Peyer's patch (tissue), 4 donors: ENCODE measurements around the gene CDC14B.

Experiments used
- POLR2A ChIP-seq, 2 donors: fragments of 450-650 bp; IDR thresholded peaks; one replicate each; pipeline ENCODE4 v1.5.1; 2017; ENCODE audit warnings: antibody characterized with exemption in 2 of 2, mild to moderate bottlenecking in 2 of 2, moderate library complexity in 2 of 2
- TF ChIP-seq, protein P1 (sequence below), 6 experiments: fragments of 450-650 bp in 4 of 6; fragments of 200-600 bp in 2 of 6; sonication (generic) in 1 of 6; IDR thresholded peaks; one replicate each; pipeline ENCODE4 v1.5.1; 2017 to 2019; ENCODE audit warnings: antibody characterized with exemption in 6 of 6, mild to moderate bottlenecking in 3 of 6, moderate library complexity in 1 of 6

DNA sequence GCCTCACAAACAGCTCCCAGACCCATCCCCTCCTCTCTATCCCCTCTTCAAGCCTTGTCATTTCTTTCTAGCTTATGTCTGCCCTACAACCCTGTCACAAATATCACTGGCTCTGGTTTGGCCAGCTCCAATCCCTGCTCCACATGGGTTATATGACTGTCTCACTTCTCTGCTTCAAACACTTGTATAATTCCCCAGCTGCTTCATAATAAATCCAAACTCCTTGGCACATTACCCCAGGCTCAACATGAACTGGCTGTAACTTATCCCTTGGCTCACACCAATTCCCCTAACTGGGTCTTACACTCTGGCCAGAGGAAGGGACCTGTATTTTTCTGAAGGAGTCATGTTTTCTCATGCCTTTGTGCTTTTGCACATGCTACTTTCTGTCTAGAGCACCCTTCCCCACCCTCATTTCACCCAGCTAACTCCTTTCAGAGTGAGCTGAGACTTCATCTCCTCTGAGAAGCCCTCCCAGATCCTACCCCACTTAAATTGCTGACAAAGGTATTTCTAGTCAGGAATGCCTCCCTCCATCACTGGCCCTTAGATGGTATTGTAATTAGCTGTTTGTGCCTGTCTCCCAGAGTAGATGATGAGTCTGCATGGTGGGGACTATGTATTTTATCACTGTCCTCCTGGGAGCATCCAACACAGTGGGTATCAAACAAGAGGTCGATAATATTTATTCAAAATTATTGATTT is 30.1 kb upstream of the CDC14B start:
- TF ChIP-seq, protein P1, sequence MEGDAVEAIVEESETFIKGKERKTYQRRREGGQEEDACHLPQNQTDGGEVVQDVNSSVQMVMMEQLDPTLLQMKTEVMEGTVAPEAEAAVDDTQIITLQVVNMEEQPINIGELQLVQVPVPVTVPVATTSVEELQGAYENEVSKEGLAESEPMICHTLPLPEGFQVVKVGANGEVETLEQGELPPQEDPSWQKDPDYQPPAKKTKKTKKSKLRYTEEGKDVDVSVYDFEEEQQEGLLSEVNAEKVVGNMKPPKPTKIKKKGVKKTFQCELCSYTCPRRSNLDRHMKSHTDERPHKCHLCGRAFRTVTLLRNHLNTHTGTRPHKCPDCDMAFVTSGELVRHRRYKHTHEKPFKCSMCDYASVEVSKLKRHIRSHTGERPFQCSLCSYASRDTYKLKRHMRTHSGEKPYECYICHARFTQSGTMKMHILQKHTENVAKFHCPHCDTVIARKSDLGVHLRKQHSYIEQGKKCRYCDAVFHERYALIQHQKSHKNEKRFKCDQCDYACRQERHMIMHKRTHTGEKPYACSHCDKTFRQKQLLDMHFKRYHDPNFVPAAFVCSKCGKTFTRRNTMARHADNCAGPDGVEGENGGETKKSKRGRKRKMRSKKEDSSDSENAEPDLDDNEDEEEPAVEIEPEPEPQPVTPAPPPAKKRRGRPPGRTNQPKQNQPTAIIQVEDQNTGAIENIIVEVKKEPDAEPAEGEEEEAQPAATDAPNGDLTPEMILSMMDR (IDR thresholded peaks at IDR 0.05), result no peak
- no peak for TF ChIP-seq POLR2A (IDR thresholded peaks at IDR 0.05)
